ENCODE results near the gene SGSM1.
"Not testable (repeated sequence)": the region's sequence is repeated elsewhere in the genome, so short reads cannot be mapped to it uniquely, and the experiment has no call there.

The SGSM1 gene

GRCh38 chr22:24807284-24807950 lies 1.4 kb downstream of the SGSM1 start:
- DNase-seq, result no peak

DNA sequence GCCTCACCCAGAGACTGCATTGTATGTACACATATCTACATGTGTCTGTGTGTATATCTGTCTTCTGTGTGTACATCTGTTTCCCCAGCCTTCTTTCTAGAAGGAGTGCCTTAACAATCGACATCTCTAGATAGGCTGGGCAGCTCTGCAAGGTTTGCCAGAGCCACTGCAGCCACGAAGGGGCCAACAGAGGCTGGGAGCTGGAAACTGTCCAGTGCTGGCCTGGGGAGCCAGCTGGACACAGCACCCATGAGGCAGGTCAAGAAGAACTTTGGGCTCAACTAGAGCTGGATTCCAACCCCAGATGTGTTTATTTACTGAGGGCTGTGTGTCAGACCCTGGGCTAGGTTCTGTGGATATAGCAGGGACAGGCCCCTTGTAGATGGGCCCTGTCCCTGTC lies 3.3 kb downstream of the SGSM1 start:
- DNase-seq, result no peak

DNA sequence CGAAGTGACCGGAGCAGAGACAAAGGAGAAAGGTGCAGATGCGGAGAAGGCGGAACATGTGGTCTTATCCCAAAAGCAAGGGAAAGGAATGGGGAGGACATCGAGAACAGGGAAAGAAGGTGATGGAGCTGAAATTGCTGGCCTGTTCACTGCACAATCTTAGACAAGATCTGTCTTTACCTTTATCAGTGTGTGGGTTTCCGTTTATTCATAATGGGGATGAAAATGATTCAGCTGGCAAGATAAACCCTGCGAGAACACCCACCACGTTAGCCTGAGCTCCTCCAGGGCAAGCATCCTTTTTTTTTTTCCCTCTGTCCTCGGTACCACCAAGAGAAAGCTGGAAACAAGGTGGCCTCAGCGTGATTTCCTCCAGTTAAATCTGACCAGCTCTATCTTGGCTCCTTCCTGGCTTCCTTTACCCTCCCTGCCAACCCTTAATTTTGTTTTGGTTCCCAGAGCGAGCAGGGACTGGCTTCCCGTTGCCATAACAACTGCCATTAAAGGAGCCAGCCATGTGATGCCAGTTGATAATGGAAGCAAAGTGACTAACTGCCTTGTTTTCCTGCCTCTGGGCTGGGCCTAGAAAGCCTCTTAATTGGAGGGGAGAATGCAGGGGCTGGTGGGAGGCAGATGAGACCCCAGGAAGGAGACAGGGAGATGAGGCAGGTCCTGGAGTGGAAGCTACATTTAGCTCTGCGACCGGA lies 4.2 kb downstream of the SGSM1 start:
- DNase-seq, result no peak

DNA sequence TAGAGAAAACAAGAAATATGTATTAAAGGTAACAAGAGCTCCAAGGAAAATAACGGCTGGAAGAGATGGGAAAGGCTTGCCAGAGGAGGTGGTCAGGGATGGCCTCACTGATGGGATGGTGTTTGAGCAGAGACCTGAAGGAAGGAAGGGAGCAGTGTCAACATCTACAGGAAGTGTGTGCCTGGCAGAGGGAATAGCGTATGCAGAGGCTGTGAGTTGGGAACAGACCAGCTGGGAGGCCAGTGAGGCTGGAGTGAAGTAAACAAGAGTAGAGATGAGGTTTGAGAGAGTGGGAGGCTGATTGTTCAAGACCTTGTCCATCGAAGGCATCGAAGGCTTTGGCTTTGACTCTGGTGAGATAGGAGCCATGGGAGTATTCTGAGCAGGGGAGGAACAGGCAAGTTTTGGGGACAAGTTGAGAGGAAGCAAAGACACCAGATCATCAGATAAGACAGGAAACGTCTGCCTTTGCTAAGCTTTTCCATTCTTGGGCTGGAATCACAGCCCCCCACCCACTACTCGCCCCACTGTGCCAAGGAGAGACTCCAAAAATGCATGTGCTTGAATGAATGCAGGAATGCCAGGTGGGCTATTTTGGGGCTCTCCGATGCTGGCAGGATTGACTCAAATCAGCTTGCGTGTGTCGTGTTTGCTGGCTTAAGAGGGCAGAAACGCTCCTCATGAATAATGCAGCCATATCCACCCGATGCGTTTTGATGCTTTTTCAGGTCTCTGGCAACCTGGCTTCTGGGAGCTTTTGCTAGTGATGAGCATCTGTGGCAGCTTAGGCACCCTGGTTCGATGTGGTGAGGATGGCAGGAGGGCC lies 7.2 kb downstream of the SGSM1 start:
- no peak for DNase-seq

- no peak for DNase-seq
Measured at GRCh38 chr22:24813861-24814770, 8.1 kb downstream of the SGSM1 start.

DNA sequence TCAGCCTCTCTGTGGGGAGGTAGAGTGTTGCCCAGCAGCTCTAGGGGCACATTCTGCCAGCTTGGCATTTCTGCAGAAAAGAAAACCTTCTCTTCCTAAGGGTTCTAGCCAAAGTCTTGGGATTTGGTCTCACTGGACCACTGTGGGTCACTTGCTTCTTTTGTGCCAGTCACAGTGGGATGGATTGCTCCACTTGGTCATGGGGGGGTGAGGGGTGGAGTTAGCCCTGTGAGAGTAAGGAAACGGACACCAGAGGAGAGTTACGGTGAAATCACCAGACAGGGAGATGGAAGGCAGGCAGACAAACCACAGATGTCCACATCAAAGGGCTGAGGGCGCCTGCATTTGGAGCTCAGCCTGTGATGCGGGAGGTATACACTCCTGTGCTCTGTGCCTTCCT lies 10.8 kb downstream of the SGSM1 start:
- DNase-seq, result no peak

DNA sequence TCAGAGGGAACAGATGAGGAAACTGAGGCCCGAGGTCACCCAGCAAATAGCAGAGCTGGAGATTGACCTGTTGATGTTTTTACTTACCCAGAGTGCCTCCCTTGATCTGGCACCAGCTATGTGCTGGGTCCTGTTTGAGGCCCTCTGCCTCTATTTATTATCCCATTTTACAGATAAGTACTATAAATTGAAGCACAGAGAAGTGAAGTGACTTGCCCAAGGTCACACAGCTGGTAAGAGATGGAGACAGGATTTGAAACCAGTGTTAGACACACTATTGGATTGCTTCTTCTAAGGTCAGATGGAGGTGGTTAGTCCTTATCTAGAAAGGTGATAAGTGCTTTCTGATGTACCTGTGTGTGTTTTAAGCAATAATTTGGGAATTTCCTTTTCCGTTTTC lies 13.5 kb downstream of the SGSM1 start:
- no peak for DNase-seq

DNA sequence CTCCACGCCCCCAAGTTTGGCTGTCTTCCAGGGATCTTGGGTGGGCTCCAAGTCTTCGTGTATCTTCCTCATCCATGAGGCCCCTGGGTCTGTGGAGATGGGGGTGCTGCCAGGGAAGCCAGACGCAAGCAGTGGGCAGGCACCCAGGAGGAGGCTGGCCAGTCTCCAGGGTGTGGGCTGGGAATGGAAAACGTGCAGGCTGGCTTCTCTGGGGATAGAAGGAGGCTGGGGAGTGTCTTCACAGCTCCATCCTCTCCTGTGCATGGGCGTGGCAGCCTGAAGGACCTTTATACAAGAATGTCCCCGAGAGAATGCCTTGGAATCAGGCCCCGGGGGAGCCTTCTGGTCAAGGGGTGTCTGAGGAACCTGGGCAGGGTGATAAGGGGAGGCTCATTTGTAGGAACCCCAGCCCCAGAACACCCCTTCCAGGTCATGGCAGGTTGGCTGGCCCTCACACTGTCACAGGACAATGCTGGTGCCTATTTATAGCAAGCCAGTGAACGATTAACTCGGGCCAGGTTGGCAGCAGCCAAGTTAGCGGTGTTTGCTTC lies 14.0 kb downstream of the SGSM1 start:
- DNase-seq, result no peak

DNA sequence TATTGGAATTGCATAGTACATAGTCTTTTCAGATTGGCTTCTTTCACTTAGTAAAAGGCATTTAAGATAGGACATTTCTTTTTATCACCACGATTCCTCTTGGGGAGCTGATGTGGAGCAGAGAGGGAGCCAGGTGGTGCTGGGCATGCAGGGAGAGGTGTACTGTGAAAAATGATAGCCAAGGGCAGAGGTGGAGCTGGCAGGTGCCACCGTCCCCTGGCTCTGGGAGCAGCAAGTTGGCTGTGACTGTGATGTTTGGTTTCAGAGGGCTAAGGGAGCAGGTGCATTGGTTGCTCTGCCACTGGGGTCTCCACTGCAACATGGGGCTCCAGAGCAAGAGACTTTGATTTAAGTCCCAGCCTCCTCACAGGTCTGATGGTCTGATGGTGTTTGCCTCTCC lies 16.5 kb downstream of the SGSM1 start:
- DNase-seq, result peak; percentile 15

DNA sequence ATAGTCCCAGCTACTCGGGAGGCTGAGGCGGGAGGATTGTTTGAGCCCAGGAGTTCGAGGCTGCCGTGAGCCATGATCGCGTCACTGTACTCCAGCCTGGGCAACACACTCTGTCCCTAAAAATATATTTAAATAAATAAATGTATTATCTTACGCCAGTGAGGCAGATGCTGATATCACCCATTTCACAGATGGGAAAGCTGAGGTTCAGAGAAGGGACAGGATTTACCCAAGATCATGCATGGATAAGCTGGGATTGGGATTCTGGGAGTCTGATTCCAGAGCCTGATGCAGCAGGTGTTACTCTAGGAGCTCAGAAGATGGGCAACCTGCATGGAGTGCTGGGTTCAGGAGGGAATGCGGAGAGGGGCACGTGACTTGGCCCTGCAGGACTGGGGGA lies 17.8 kb downstream of the SGSM1 start:
- no peak for DNase-seq

DNA sequence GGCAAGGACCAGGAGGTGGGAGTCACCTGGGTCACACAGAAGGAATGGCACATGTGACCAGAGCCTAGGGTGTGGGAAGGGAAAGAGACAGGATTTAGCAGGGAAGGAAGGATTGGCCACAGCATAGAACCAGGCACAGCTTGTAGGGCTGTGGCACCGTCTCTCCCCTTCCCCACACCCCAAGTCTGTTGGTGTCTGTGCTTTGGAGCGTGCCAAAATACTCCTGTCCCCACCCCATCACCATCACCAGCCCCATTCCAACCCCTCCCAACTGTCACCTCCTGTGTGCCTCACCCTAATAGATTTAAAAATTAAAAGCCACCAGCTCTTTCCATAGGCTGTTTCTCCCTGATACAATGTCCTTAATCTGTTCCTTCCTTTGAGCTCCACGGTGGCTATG lies 18.2 kb downstream of the SGSM1 start:
- DNase-seq, result no peak

GRCh38 chr22:24824915-24825314 lies 18.9 kb downstream of the SGSM1 start:
- DNase-seq, result no peak

DNA sequence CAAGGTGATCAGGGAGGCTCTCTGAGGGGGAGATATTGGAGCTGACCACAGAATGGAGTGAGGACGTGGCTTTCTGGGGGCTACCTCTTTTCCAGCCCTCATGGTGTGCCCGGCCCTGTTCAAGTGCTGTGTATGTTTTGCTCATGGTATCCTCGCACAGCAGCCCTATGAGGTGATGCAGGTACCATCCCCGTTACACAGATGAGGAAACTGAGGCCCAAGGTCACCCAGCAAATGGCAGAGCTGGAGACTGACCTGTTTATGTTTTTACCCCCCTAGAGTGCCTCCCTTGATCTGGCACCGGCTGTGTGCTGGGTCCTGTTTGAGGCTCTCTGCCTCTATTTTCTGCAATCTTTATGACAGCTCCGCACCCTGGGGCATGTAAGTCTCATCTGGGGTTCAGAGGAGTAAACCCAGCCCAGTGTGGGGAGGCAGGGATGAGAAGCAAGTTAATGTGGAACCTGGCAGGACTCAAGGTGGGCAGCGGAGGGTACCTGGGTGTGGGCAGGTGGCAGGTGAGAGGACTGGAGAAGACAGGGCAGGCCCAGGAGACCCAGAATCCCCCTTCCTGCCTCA lies 20.8 kb downstream of the SGSM1 start:
- no peak for DNase-seq

- peak; percentile 20 for DNase-seq
Measured at GRCh38 chr22:24827296-24827695, 21.3 kb downstream of the SGSM1 start.

DNA sequence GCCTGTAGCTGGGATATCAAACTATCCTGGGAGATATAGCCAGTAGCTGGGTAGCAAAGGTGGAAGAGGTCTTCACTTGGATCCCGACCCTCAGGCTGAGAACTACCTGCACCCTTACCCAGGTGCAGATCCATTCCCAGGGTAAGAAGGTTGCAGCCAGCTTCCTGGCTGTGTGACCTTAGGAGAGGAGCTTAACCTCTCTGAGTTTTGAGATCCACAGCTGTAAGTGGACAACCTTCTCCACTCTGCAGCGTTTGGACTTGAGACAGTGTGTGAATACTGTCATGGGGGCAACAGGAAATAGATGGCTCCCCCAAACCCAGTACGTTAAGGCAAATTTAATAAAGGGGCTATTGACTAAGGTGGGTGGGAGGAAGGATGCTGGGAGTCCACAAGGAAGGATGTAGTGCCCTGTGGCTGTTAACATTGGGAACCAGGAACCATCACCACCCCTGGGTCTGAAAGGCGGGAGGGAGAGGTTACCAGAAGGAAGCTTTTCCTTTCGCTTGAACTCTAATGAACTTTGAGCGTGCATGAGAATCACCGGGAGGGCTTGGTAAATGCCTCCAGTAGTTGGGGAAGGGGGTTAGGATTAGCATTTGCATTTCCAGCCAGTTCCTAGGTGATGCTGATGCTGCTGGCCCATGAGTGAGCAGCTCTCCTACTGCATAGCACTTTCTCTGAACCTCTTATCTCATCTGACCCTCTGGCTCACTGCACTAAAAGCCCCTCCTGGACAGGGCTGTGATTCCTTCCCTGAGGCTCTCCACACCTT lies 24.4 kb downstream of the SGSM1 start:
- no peak for DNase-seq

DNA sequence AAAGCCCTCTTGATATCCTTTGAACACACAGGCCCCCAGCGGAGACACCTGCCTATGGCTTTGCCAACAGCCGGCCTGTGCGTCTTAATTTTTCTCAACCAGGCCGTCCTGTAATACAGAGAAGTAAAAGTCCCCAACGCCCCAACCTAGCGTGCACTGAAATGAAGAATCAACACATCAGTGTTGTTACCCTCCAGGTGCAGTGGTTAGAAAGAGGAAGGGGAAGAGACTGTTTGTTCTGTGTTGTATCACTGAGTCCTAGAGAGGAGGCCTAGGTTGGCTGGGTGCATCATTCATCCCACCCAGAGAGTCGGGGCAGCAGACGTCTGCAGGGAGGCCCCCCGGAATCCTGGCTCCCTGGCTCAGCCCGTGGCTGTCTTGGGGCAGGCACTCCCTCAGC lies 25.7 kb downstream of the SGSM1 start:
- DNase-seq, result peak; percentile 38

GRCh38 chr22:24833881-24834495 lies 28.0 kb downstream of the SGSM1 start:
- no peak for DNase-seq

DNA sequence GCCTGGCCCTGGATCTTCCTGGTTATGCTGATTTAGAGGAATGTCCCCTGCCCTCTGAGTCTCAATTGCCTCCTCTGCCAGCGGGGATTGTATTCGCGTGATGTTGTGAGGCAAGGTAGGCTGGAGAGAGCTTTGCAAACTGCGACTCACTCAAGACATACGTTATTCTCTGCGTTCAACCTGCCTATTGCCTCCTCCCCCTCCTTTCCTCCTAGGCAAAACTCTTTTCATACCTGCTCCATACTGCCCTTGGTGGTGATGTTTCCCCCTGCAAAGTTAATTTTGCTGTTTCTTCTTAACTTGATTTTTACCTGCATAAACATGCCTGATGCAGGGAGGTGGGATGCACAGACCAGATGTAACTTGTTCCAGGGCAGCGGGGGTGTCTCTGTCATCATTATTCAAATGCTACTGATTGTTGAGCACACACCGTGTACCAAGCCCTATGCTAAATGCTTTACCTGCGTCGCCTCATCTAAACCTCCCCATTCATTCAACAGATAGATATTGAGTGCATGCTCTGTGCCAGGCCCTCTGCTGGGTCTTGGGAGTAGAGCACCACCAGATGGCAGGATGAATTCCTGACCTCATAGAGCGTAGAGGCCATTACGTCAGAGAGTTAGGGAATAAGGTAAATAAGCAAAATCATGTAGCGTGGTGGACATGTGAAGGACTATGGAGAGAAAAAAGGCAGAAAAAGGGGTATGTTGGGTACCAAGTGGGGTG lies 29.0 kb downstream of the SGSM1 start:
- peak; percentile 53 for DNase-seq

- DNase-seq, result no peak
Measured at GRCh38 chr22:24836282-24836681, 30.3 kb downstream of the SGSM1 start.

GRCh38 chr22:24837517-24837916 lies 31.5 kb downstream of the SGSM1 start:
- not testable (repeated sequence) for DNase-seq

Data from RPMI8226 (cell line).